ENCODE data around the gene LPP.
A peak's percentile ranks its signal among the peaks of the same experiment; 100 is the strongest.
"Not testable (repeated sequence)": the region's sequence is repeated elsewhere in the genome, so short reads cannot be mapped to it uniquely, and the experiment has no call there.

Gene LPP

DNA sequence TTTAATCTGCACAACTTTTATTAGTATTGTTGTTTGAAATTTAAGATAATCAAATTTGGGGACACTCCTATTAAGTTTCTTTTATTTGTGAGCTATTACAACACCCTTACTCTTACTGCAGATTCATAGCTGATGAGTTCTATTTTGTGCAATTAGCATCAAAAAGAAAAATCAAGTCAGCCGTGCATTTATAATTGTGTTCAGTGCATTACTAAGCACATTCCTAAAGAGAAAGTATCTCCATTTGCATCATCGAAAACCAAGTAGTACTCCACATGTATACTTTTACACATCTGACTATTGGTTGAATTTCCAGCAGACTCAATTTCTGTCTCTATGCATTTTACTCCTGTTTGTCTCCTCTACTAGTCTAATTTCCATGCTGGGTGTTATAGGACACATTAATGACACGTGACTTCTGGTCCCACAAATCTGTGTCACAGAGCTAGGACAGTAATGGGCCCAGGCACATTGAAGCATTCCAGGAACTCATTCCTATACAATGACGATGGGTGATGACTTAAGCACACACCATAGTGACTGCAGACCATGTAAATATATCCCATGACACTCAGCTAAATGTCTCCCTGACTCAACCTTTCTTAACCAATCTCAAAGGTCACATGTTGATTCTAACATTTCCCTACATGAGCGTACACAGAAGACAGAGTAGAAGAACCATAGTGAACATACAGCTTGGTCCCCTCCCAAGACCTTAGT, 477.5 kb downstream of the LPP start:
- intact Hi-C loops (cut with DNase I), result no loop called here
- DNase-seq, result no peak

GRCh38 chr3:188633206-188633605, 479.2 kb downstream of the LPP start:
- DNase-seq, result no peak
- intact Hi-C loops (cut with DNase I), result no loop called here

DNA sequence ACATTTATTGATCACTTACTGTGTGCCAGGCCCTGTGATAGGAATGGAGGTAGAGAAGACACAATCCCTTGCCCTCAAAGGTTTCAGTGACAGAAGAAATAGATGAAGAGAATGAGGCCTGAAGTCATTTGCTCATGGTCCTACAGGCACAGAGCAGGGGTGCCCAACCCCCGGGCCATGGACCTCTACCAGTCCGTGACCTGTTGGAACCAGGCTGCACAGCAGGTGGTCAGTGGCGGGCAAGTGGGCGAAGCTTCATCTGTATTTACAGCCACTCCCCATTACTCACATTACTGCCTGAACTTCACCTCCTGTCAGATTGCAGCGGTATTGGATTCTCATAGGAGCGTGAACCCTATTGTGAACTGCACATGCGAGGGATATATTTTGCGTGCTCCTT, 480.3 kb downstream of the LPP start:
- DNase-seq, result no peak
- intact Hi-C loops (cut with DNase I), result no loop called here

GRCh38 chr3:188635258-188636042, 481.5 kb downstream of the LPP start:
- intact Hi-C loops (cut with DNase I), result no loop called here

GRCh38 chr3:188636292-188636691, 482.3 kb downstream of the LPP start:
- intact Hi-C loops (cut with DNase I); DNase-seq: not testable (repeated sequence)

More at GRCh38 chr3:188635258-188636042, 481.5 kb downstream of the LPP start:
- DNase-seq, result no peak

DNA sequence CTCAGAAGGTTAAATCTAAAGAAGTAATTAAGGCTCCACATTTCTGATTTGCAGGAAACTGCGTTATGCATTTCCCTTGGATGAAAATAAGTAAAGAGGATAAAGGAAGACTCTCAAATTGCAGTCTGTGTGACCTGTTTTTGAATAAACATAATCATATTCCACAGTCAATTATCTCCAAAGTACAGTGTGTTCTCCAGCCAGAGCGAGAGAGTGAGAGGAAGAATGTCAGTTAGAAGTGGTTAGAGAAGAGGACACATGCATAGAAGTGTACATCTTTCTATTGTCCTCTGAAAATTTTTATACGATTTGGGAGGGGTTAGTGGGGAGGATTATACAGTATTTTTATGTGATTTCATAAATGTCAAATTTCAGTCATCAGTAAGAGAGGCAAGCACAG, 487.1 kb downstream of the LPP start:
- intact Hi-C loops (cut with DNase I), result no loop called here
- no peak for DNase-seq

DNA sequence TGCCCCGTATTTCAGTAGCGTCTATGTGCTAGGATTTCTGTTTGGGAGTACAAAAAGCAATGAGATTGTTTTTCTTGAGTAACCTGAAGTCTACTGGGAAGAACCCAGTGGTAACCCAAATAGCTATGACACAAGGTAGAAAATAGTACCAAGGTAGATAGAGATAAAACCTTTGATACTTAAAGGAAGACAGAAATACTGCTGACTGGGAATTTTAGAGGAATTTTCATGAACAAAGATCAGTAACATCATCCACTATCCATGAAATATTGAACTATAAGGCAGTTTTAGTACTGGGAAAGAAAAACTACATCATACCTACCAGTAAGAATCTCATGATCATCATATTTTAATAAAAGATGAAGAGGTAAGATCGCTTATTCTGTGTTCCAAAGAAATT, 489.8 kb downstream of the LPP start:
- no peak for DNase-seq
- intact Hi-C loops (cut with DNase I), result no loop called here

DNA sequence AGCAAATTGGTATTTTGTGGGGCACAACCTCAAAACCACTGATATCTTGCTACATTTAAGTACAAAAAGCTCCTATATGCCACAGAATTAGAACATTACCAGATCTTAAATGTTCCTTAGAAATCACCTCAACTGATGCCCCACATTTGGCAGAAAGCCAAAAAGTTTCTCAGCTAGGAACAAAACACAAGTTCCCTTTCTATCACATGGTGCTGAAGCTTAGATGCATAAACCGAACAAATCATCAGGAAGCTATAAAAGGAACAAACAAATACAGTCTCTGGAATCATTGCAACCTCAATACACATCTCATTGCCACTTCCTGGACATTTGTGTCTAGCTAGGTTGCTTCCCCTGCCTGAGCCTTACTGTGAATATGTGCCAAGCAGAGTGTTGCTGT, 492.6 kb downstream of the LPP start:
- peak in 3 of 42 donors; percentile 2 to 11 (median 7) for DNase-seq
- intact Hi-C loops (cut with DNase I), result no loop called here

DNA sequence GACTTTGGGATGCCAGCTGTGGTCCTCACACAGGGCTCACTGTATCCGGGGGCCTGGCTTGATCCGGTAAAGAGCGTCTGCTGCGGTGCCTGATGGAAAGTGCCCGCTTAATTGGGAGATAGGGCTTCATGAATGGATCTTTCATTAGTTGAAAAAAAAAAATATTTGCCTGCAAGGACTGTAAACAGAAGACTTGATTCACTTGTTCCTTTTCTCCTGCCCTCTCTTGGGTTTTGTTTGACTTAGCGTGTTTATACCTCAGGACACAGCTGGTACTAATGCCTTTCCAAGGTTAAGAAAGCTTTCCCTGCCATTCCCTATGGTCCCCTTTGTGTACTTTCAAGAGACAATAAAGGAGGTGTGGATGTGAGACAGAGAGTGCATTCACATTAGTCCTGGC, 493.3 kb downstream of the LPP start:
- intact Hi-C loops (cut with DNase I), result no loop called here
- no peak for DNase-seq

DNA sequence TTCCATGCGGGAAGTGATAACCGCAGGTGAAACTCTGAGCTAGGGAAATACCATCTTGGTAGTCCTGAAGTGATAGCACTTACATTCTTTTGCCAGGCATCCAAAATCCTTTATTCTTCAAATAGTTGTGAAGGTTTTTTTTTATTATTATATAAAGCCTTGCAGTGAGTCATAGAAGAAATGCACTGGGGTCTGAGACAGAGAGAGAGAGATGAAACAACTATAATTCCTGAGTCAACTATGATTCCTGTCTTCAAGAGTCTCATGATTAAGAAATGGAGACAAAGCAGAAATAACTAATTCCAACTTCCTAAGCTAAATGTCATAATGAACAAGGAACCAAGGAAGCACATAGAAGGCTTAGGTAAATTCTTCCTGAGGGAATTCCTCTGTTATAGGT, 495.6 kb downstream of the LPP start:
- intact Hi-C loops (cut with DNase I), result no loop called here
- no peak for DNase-seq

GRCh38 chr3:188656196-188656982, 502.4 kb downstream of the LPP start:
- intact Hi-C loops (cut with DNase I), result no loop called here
- peak in 1 of 42 donors; percentile 39 for DNase-seq

- intact Hi-C loops (cut with DNase I), result no loop called here
- no peak for DNase-seq
Observed at GRCh38 chr3:188658606-188659005, 504.6 kb downstream of the LPP start.

GRCh38 chr3:188659449-188660090, 505.6 kb downstream of the LPP start:
- no peak for DNase-seq
- intact Hi-C loops (cut with DNase I), result no loop called here

GRCh38 chr3:188660415-188660814, 506.5 kb downstream of the LPP start:
- intact Hi-C loops (cut with DNase I), result no loop called here

DNA sequence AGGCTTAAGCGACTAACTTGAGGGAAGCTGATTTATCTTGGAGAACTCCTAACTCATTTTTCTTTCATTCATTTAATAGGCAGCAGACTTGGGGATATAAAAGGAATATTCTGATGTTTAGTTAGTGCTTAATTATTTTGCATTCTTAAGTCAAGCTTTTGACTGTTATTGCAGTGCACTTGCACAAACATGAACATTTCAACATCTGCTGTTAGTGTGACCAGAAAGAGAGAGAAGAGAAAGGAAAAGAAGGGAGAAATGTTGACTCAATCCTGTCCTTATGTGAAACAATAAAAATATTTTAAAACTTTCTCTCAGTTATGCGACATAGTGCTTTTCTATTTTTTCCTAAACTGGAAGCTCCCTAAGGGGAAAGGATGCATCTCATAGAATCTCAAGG, 507.8 kb downstream of the LPP start:
- intact Hi-C loops (cut with DNase I), result no loop called here
- DNase-seq, result no peak

More at GRCh38 chr3:188660415-188660814, 506.5 kb downstream of the LPP start:
- DNase-seq, result no peak

DNA sequence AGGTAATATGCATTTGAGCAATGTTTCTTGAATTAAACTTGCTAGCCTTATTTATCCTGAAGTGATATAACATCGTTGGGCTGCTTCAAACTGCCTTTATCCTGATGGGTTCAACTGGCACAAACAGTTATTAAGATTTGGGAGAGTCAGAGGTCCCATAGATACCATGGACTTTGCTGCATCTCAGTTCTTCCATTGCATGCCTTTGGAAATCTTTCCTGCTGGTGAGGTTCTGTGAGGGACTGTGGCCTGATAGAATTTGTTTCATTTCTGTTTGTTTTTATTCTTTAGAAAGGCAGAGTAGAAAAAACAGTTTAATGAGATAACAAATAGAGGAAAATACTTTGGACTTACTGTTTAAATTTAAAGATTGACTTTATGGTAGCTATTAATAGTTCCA, 508.3 kb downstream of the LPP start:
- DNase-seq, result no peak
- intact Hi-C loops (cut with DNase I), result no loop called here

- no peak for DNase-seq
- intact Hi-C loops (cut with DNase I), result no loop called here
Observed at GRCh38 chr3:188662795-188663194, 508.8 kb downstream of the LPP start.

DNA sequence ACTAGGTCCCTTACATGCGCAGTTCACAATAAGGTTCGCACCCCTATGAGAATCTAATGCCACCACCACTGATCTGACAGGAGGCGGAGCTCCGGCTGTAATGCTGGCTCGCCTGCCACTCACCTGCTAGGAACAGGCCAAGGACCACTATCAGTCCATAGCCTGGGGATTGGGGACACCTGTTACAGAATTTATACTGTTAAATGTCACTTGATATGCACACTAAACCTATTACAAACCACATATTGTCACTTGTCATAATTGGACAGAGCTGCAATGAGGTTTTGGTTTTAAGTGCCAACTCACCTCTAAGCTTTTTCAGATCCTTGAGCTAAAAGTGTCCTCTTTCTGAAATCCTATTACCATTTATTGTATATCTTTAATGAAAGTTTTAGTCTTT, 509.9 kb downstream of the LPP start:
- no peak for DNase-seq
- intact Hi-C loops (cut with DNase I), result no loop called here

GRCh38 chr3:188664795-188665194, 510.8 kb downstream of the LPP start:
- intact Hi-C loops (cut with DNase I), result no loop called here
- DNase-seq, result no peak

DNA sequence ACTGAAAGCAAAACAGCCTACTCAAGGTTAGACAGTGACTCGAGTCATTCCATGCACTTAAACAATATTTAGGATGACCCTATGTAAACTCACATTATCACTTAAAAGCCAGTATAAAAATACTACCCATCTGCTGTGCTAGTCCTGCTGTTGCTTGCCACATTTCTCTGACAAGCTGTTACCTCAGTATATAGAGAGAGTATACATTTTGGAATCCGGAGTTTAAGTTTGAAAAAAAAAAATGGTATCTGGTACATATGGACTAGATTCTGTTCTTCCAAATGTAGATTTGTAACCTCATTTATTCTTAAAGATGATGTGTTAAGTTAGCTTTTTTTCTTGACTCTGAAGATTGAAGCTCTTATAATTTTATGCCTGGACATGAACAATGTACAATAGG, 514.0 kb downstream of the LPP start:
- no peak for DNase-seq
- intact Hi-C loops (cut with DNase I), result no loop called here

Measured in head of caudate nucleus (tissue), 42 donors.